Pons (tissue), 1 donor: ENCODE measurements around the gene CPOX.

ENCODE experiments used
- DNase-seq: peaks from one replicate; pipeline ENCODE4 v3.0.0-alpha.2; 2016; ENCODE audit warnings: low spot score

The CPOX gene

GRCh38 chr3:98596087-98596486, 2.7 kb upstream of the CPOX start:
- DNase-seq = no peak

GRCh38 chr3:98594628-98595324, 1.4 kb upstream of the CPOX start:
- no peak for DNase-seq

GRCh38 chr3:98592345-98592935, 971 bp downstream of the CPOX start:
- DNase-seq = no peak

GRCh38 chr3:98589331-98590036, 3.9 kb downstream of the CPOX start:
- peak; percentile 53 for DNase-seq

GRCh38 chr3:98588065-98588464, 5.3 kb downstream of the CPOX start:
- DNase-seq = peak; percentile 50

- DNase-seq = no peak
Observed at GRCh38 chr3:98587654-98588053, 5.8 kb downstream of the CPOX start.

- DNase-seq = peak; percentile 31
Observed at GRCh38 chr3:98584547-98584946, 8.9 kb downstream of the CPOX start.

- no peak for DNase-seq
Observed at GRCh38 chr3:98583766-98584165, 9.6 kb downstream of the CPOX start.

GRCh38 chr3:98582042-98582441, 11.4 kb downstream of the CPOX start:
- no peak for DNase-seq

- peak; percentile 89 for DNase-seq
Observed at GRCh38 chr3:98581474-98581873, 11.9 kb downstream of the CPOX start.

GRCh38 chr3:98580401-98581386, 12.7 kb downstream of the CPOX start:
- DNase-seq = peak; percentile 46

GRCh38 chr3:98577178-98577895, 16.1 kb downstream of the CPOX start:
- no peak for DNase-seq

GRCh38 chr3:98574132-98574531, 19.3 kb downstream of the CPOX start:
- peak; percentile 32 for DNase-seq

- peak; percentile 71 for DNase-seq
Observed at GRCh38 chr3:98573181-98573728, 20.2 kb downstream of the CPOX start.

GRCh38 chr3:98568402-98568801, 25.0 kb downstream of the CPOX start:
- DNase-seq = no peak

- DNase-seq = no peak
Observed at GRCh38 chr3:98567666-98568270, 25.6 kb downstream of the CPOX start.

GRCh38 chr3:98565843-98566242, 27.6 kb downstream of the CPOX start:
- no peak for DNase-seq

GRCh38 chr3:98565237-98565643, 28.2 kb downstream of the CPOX start:
- DNase-seq = no peak

GRCh38 chr3:98564282-98565005, 29.0 kb downstream of the CPOX start:
- no peak for DNase-seq
